Astrocyte of the spinal cord (primary cell): ENCODE data around the gene PCSK6.

ENCODE experiments used
- DNase-seq: peaks from one replicate; pipeline ENCODE4 v3.0.0; 2011; ENCODE audit warnings: low read depth, low spot score
- H3K4me3 ChIP-seq: 2 replicates; pipeline ENCODE4 v1.5.1; 2011; ENCODE audit warnings: low read depth, mild to moderate bottlenecking, low read length, moderate library complexity
- CTCF ChIP-seq: IDR thresholded peaks from 2 replicates; pipeline ENCODE4 v1.5.1; 2012; ENCODE audit warnings: low read depth, mild to moderate bottlenecking, low read length, inconsistent platforms
- in situ Hi-C: cut with HindIII; loops from 2 replicates; pipeline ENCODE4 v1.10.0; 2017; ENCODE audit warnings: low sequenced_read_pairs

PCSK6 gene

GRCh38 chr15:101482526-101483371 is 6.8 kb downstream of the PCSK6 start:
- no peak overlapping the region for H3K4me3 ChIP-seq
- in situ Hi-C loops: no loop called here
- DNase-seq: no peak
- TF ChIP-seq CTCF: no peak

GRCh38 chr15:101481917-101482525 is 7.5 kb downstream of the PCSK6 start:
- TF ChIP-seq CTCF: no peak
- no peak for DNase-seq
- no peak overlapping the region for H3K4me3 ChIP-seq
- in situ Hi-C loops: no loop called here

- in situ Hi-C loops: no loop called here
- no peak overlapping the region for H3K4me3 ChIP-seq
- no peak for TF ChIP-seq CTCF
- DNase-seq: no peak
Measured at GRCh38 chr15:101481381-101481705, 8.2 kb downstream of the PCSK6 start.

GRCh38 chr15:101480613-101481380 is 8.7 kb downstream of the PCSK6 start:
- TF ChIP-seq CTCF: no peak
- DNase-seq: no peak
- no peak overlapping the region for H3K4me3 ChIP-seq
- in situ Hi-C loops: no loop called here

- DNase-seq: no peak
- TF ChIP-seq CTCF: no peak
- H3K4me3 ChIP-seq: no peak overlapping the region
- in situ Hi-C loops: no loop called here
Measured at GRCh38 chr15:101479851-101480612, 9.5 kb downstream of the PCSK6 start.

- TF ChIP-seq CTCF: no peak
- no peak overlapping the region for H3K4me3 ChIP-seq
- DNase-seq: no peak
- in situ Hi-C loops: no loop called here
Measured at GRCh38 chr15:101479342-101479845, 10.1 kb downstream of the PCSK6 start.
